Stimulated activated CD4-positive, alpha-beta T cell treated with anti-CD3 and anti-CD28 coated beads, Interleukin-1b, Interleukin-23, amount 100 ng/mL, for 24 hours (primary cell): ENCODE results near the gene SNX18.
"Not testable (repeated sequence)": the region's sequence is repeated elsewhere in the genome, so short reads cannot be mapped to it uniquely, and the experiment has no call there.

Experiments used
- DNase-seq, 4 experiments: peaks; one replicate each; pipeline ENCODE4 v3.0.0-alpha.2; 2020; ENCODE audit warnings: low read depth in 4 of 4, low spot score in 1 of 4

Gene SNX18

GRCh38 chr5:54517512-54518145 is at the start of gene SNX18:
TSS of gene SNX18 (plus strand) at chr5:54517759. CDS start at chr5:54517953, 194 bp downstream.
- peak; percentile 64 to 89 (median 78) for DNase-seq

GRCh38 chr5:54469622-54470021 is 47.9 kb upstream of the SNX18 start:
- DNase-seq, result no peak

GRCh38 chr5:54470128-54470527 is 47.4 kb upstream of the SNX18 start:
- DNase-seq, result no peak

- DNase-seq, result no peak
Measured at GRCh38 chr5:54470677-54471076, 46.9 kb upstream of the SNX18 start.

GRCh38 chr5:54471398-54471797 is 46.2 kb upstream of the SNX18 start:
- no peak for DNase-seq

GRCh38 chr5:54476682-54477081 is 40.9 kb upstream of the SNX18 start:
- no peak for DNase-seq

GRCh38 chr5:54477941-54478478 is 39.5 kb upstream of the SNX18 start:
- no peak for DNase-seq

- DNase-seq, result no peak
Measured at GRCh38 chr5:54480296-54480695, 37.3 kb upstream of the SNX18 start.

- no peak for DNase-seq
Measured at GRCh38 chr5:54484219-54484894, 33.2 kb upstream of the SNX18 start.

GRCh38 chr5:54485659-54486058 is 31.9 kb upstream of the SNX18 start:
- DNase-seq, result not testable (repeated sequence)

GRCh38 chr5:54489648-54489979 is 27.9 kb upstream of the SNX18 start:
- not testable (repeated sequence) for DNase-seq

GRCh38 chr5:54491326-54491725 is 26.2 kb upstream of the SNX18 start:
- no peak for DNase-seq

GRCh38 chr5:54492178-54492577 is 25.4 kb upstream of the SNX18 start:
- DNase-seq, result no peak

GRCh38 chr5:54495027-54495426 is 22.5 kb upstream of the SNX18 start:
- DNase-seq, result no peak

- no peak for DNase-seq
Measured at GRCh38 chr5:54514291-54514690, 3.3 kb upstream of the SNX18 start.

GRCh38 chr5:54514841-54515432 is 2.6 kb upstream of the SNX18 start:
- no peak for DNase-seq

GRCh38 chr5:54515634-54516033 is 1.9 kb upstream of the SNX18 start:
- DNase-seq, result no peak

- no peak for DNase-seq
Measured at GRCh38 chr5:54516051-54516655, 1.4 kb upstream of the SNX18 start.

GRCh38 chr5:54517174-54517511 is 416 bp upstream of the SNX18 start:
- no peak for DNase-seq

- DNase-seq, result peak; percentile 21 to 47 (median 31)
Measured at GRCh38 chr5:54518146-54518817, 723 bp downstream of the SNX18 start.

GRCh38 chr5:54518818-54519508 is 1.4 kb downstream of the SNX18 start:
- no peak for DNase-seq
